ENCODE results near the gene KCTD10.
A peak's percentile ranks its signal among the peaks of the same experiment; 100 is the strongest.
"Not testable (repeated sequence)": the region's sequence is repeated elsewhere in the genome, so short reads cannot be mapped to it uniquely, and the experiment has no call there.

KCTD10 gene

DNA sequence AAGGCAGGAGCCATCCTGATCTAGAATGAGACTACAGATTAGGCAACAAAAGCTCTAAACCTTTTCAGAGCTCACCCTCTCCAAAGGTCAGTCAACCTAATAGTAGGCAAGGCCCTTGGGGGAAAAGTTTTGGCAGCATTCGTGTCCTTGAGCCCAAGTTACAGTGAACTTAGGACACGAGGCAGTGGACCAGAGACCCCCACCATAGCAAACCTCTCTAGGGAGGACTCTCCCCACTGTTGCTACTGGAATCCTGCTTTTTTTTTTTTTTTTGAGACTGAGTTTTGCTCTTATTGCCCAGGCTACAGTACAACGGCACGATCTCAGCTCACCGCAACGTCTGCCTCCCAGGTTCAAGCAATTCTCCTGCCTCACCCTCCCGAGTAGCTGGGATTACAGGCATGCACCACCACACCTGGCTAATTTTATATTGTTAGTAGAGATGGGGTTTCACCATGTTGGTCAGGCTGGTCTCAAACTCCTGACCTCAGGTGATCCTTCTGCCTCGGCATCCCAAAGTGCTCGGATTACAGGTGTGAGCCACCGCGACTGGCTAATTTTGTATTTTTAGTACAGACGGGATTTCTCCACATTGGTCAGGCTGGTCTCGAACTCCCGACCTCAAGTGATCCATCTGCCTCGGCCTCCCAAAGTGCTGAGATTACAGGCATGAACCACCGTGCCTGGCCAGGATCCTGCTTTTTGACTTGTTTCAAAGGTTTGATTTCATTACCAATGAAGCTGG lies 3.4 kb downstream of the KCTD10 start:
- DNase-seq (ENCODE audit: low read depth), result not testable (repeated sequence)

DNA sequence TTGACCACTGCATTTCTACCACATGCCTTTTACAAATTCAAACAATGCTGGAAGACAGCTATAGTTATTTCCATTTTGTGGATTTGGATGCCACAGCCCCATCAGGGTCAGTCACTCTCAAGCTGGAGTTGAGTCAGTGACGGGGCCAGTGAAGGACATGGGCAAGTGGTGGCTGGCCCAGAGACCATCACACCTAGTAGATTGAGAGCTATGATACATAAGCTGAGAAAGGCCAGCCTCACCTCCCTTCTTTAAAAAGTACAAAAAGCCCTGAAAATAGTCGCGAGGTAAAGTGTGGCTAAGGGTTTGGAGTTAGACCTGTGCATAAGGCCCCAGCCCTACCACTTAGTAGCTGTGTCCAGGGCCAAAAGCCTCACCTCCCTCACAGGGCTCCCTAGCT lies 4.1 kb downstream of the KCTD10 start:
- no peak for DNase-seq (ENCODE audit: low read depth)

DNA sequence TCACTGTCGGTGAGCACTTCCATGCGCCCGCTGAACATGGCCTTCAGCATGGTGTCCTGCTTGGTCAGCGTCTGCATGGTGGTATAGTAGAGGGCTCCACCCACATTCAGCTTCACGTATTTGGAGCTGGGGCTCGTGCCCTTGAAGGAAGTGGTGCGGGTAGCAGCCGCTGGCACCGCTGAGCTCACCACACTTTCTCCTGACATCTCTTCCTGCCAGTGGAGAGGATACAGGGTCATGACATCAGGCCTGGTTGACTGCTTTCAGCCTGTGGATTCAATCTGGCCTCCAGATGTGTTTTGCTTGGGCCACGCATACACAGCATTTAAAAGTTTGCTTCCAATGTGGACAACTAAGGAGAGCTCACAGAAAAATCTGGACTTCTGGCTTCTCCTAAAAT lies 7.6 kb downstream of the KCTD10 start:
- DNase-seq (ENCODE audit: low read depth), result peak; percentile 4

DNA sequence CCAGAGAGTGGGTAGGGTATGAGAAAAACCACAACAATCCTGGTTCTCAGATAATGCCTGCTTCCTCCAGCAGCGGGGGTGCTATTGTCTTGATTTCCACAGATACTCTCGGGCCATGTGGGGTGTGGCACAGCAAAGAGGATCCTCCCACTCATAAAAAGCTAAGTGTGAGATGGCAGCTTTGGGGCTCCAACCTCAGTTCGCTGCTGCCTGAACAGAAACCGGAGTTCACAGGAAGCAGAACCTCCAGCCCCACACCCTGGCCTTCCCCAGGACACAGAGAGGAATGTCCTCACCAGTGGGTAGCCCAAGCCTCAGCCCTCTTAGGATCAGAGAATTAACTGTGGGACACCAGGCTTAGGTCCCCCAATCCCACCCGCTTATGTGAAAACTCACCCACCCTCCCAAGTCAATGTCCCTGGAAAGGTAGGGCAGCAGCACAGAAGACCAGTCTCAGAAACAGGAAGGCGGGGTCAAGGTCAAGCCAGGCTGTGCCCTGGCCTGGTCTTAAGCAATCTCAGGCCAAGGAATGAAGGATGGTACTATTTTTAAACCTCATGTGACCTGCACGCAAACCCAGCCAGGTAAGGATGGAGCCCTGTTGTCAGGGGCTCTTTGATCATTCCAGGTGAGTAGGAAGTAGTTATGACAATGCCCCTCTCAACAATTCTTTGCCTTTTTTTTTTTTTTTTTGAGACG lies 9.0 kb downstream of the KCTD10 start:
- DNase-seq (ENCODE audit: low read depth), result peak; percentile 46

DNA sequence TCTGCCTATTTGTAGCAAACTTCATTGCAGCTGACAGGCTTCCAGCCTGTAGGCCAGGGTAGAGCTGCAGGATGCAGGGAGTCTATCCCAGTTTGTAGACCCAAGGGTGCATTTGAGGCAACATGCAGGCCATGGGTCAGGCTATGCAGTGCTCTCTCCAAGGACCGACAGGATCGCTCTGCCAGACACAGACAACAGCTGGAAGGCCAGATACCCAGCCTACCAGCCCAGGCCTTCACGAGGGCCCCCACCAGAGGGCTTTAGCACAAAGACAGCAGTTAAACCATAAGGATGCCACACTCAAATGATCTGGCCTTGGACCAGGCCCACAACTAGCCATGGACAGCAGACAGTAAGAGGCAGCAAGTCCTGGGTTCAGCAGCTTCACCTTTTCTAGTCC lies 10.3 kb downstream of the KCTD10 start:
- no peak for DNase-seq (ENCODE audit: low read depth)

DNA sequence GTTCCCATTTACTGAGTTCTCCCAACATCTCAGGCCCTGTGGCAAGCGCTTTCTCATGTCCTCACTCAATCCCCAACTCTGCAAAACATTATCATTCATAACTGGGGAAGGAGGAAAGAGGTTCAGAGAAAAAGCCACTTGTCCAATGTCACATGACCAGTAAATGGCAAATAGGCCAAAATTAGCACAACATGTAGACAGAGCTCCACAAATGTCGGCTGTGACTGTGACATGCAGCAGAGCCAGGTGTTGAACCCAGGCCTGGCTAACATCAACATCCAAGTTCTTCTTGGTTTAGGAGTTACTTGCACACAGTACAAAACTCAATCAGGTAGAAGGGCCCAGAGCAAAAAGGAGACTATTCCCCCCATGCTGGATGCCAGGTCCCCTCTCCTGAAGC lies 10.8 kb downstream of the KCTD10 start:
- DNase-seq (ENCODE audit: low read depth), result no peak

DNA sequence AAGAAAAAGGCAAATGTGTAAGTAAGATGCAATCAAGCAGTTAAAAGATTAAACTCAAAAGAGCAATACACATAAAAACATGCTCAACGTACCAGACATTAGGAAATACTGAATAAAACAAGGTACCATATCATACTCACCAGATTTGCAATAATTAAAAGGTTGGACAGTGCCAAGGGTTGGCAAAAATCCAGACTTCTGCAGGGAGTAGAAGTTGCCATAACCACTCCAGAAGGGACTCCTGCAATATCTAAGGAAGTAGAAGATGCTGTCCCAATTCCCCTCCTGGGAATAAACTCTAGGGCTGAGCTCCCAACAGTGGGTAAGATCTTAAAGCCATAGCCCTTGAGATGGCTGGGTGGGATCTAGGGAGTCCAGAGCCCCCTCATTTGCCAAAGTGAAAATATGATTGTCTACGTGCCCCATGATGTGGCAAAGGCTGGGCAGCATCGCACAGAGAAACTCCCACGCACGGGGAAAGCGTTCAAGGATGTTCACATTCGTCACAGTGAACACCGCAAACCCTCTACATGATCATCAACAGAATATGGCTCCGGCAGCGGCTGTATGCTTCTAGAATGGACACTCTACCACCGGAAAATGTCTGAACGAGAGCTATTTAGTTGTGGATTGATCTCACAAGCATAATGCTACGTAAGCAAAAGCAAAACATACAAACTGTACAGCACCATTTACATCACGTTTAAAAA lies 12.3 kb downstream of the KCTD10 start:
- DNase-seq (ENCODE audit: low read depth), result no peak

DNA sequence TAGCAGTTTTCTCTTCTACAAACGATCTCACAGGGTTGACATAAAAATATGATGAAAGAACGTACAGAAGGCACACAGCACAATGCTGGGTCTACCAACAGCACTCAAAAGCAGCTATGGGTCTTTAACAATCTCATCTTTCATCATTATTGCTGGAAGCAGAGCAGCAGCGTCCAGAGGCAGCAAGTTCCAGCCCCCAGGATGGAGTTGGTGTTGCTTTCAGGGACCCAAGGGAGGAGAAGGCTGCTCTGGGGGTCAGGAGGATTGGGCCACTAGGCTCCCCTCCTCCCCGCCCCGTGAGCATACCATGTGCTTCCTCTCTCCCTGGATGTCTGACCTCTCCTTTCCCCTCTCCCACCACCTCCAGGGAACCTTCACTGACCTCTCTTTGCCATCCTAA lies 13.3 kb downstream of the KCTD10 start:
- DNase-seq (ENCODE audit: low read depth), result no peak

DNA sequence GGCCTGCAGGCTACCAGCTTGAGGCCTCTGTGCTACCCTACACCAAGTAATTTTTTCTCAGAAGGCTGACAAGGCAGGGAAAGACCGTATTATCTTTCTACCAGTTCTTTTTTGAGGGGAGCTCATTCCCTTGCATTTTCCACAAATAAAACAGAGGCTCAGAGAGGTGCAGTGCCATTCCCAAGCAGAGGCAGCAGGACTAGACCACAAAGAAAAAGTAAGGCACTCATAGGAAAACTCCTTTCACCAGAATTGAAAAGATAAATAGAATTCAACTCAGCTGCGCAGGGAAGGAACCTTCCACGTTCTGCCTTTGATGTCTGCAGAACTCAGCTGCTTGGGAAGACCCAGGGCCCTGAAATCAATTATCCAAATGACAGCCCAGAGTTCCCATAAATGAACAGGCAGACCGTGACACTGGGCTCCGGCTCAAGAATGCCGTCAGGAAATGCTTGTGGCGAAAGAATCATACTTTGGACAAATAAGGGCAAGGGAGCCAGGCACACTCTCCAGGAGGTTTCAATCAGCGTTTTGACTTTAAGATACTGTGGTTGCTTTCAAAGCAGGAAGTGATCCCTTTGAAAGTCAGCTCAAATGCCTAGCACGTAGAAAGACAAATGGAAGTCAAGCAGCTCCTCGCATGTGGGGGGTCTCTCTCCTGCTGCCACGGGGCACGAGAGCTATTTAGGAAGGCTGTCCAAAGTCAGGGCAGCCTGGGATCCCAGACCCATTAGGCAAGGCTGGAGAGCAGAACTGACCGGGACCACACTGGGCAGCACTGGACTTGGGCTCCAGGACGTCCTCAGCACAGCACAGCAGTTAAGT lies 14.0 kb downstream of the KCTD10 start:
- no peak for DNase-seq (ENCODE audit: low read depth)

DNA sequence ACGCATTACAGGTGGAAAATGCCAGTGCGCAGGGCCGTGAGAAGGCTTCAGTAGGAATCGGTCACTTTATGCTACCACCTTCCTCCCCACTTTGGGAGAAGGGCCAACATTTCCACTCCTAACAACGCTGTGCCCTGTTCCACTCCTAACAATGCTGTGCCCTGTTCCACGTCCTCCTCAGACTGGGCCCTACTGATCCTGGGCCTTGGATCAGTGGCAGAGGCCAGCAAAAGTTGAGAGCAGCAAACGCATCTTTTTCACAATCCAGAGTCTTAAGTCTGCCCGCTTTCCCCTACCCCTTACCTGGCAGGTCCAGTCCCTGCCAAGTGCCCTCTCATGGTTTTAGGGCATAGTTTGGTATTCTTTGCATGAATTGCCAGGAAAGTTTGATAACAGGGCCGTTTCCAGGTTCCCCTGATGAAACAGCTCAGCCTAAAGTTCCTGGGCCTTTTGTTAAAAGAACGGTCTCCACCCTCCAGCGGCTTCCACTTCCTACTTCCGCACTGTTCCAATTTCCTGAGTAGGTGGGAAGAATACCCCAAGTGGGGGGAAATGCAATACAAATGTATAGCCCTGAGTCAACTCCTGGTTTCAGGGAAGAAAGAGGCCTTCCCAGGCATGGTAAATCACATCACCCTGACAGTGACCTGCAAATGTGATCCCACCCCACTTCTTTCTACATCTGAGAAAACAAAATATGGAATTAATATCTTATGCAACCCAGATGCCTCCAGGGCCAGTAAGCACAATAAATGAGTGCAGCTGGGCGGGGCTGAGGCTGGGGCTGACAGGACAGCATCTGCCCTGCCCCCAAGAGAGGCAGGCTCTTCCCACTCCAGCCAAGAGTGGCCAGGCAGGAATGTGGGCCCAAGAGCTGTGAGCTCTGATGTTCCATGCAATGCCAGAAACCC lies 15.0 kb downstream of the KCTD10 start:
- DNase-seq (ENCODE audit: low read depth), result no peak

DNA sequence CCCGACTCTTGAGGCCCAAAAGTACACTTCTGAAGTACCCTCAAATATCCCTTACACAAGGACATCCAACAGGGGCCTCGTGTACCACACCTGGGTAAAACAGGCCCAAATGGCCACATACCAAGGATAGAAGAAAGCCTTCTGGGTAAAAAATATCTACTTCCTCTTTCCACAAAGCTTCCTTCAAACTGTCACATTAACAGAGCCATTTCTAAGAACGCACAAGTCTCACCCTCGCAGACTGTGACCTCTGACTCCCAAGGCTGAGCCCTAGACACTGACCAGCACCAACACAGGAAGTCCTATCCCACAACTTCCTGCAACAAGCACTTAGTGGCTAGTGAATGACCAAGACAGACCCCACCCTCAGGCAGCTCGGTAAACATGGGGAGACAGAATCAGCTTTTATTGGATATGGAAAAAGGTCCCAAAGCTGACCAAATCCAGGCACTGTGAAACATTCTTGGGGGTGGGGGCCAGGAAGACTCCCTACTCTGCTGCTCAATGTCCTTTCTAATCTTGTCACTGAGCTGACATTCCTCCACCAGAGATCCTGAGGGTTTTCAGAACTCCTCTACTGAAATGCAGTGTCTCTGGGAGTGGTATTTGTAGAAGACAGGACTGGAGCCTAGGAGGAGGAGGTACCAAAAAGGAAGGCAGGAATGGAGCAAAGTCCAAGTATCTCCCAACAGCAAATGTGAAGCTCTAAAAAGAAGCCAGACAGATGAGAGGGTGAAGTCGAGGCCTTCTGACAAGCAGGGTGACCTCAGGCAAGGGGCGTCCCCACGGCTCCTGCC lies 15.9 kb downstream of the KCTD10 start:
- DNase-seq (ENCODE audit: low read depth), result peak; percentile 64

DNA sequence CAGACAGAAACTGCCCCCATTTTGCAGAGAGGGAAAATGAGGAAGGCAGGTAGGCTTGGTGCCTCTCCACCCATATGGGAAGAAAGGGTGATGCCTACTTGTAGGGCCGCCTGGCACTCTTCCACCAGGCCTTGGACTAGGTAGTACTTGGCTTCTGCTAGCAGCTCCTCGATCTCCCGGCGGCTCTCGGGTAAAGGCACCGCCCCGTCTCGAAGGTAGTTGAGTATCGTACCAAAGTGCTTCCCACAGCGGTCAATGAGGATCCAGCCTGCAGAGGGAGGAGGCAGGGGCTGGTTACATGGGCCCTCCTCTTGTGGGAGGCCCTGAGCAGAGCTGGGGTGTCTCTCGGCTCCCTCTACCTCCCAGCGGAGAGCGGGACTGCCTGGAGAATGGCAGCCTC lies 16.6 kb downstream of the KCTD10 start:
- no peak for DNase-seq (ENCODE audit: low read depth)

DNA sequence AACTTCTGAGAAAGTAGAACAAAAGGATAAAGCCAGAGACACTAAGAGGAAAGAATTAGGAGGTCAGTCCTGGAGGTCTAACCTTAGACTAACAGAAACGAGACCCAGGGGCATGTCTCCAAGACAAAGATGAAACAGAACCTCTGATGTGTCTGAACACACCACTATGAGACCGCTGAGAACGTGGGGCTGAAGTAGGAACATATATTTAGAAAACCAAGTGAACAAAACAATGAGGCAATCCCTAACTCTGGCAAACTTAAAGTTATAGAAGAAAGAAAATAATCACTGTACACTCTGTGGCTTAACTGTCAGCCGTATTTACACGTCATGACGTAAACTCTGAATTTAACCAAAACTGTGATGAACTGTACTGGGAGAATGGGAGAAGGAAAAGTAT lies 17.9 kb downstream of the KCTD10 start:
- DNase-seq (ENCODE audit: low read depth), result no peak

DNA sequence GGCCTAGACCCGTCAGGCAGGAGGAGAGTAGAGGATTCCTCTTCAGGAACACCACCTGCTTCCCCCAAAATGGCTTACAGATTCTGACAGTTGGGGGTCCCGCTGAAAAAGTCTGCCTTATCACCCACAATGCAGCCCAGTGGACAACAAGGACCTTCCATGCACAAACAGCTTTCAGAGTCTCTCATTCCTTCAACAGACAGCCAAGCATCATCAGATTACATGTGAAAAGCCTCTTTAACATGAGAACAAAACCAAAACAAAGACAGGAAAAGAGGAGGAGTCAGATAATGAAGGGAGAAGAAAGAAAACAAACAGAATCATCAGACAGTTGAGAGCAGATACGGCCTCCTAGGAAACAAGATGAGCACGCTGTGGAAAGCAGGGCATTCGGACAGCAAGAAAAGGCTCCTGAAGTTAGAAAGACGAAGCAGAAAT lies 18.3 kb downstream of the KCTD10 start:
- no peak for DNase-seq (ENCODE audit: low read depth)

DNA sequence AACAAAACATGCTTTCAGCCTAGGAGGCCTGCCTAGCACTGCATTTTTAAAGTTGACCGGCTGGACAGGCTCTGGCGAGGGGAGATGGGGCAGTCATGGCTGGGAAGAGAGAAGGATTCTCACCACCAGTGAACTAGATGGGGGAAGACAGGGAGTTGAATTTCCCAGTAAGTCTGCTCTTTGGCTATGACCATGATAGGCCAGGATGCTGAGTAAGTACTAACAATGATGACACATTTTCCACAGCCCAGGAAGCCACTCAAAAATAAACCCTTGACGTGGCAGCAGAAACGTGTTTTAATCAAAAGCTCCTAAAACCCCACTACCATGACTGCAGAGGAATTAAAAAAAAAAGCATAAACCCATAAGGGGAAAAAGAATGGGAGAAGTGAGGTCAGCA lies 19.0 kb downstream of the KCTD10 start:
- DNase-seq (ENCODE audit: low read depth), result no peak

DNA sequence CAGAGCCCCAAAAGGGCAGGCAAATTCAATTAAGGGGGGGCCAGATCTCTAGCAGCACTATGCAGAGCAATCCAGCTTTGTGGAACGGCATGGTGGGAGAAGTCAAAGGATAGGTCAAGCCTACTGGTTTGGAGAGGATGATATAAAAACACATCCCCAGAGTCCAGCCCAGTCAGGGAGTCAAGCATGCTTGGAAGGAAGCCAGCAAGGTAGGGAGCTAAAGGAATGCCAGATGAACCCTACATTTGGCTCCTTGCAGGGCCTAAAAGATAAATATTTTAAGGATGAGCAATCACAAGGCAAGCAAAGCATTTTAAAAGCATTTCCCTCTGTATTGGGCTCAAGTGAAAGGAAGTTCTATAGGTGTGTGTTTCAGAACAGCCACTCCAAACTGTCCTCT lies 21.4 kb downstream of the KCTD10 start:
- DNase-seq (ENCODE audit: low read depth), result no peak

DNA sequence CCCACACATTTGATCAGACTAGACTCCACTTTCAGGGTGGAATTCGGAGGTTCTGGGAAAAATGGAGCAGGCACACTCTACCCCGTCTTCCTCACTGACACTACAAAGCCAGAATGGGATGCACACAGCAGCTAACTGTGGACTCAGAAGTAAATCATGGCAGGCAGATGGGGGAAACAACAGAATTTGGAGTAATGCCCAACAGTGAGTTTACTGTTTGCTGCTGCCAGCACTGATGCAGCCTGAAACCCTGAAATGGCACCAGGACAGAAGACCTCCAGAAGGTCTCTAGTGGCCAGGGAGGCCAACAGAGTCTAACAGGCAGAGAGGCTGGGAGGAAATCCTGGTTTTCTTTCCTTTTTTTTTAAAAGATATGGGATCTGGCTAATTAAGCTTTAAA lies 24.6 kb downstream of the KCTD10 start:
- no peak for DNase-seq (ENCODE audit: low read depth)

DNA sequence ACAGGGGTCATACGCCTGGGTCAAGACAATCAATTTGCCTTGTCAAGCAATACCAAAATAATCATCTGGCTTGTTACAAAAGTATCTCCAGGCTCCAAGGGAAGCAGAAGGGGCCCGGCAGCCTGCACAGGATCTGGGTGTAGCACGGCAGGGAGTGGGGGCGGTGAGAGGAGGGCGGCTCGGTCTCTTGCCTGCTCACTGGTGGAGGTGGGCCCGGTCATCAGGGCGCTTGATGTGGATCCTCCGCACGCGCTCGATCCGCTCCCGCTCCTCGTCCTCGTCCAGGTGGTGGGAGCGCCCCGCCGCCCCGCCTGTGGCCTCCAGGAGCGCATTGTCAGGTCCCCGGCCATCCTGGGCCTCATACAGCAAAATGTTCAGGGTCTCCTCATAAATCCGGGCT lies 25.7 kb downstream of the KCTD10 start:
- DNase-seq (ENCODE audit: low read depth), result no peak

DNA sequence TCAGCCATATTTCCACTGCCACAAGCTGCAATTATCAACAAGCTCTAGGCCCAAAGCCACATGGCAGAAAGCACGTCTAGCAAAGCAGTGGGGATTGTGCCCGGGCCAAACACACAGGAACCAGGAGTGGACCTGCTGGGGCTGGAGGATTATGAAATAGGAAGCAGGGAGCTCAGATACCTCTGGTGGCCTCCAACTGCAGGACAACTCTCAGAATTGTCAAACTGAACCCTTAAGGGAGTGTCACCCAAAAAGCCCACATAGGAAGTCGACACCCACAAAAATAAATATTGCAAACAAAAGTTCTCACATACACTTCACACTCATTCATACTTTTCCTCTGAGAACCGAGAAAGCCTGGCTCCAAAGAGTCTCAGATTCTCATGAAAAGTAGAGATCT lies 26.1 kb downstream of the KCTD10 start:
- DNase-seq (ENCODE audit: low read depth), result no peak

DNA sequence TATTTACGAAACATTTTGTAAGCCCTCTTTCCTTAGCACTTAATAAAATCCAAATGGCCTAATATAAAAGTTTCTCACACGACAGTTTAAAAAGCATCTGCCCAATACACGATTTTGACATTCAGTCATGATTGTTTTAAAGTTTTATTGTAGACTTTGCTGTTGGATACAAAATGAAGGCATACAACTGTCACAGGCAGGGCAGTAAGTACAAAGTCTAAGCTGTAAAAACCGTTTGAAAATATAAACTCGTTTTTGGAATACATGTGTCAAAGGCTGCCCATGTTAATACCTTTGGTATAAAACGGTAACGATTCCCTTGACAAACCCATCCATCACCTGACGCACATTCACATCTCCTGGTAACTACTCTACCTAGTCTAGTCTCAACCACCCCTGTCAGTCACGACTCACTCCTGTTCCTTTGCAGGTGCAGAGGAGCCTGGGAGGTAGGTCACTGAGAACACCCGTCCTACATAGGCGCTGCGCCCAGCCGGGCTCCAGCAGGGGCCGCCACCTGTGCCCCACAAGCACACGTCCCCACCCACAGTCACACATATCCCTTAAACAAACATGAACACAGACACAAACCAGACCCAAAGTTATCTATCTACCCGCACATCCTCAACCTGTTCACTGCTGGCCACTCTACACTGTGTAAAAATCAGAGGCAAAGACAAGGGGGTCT lies 27.1 kb downstream of the KCTD10 start:
- no peak for DNase-seq (ENCODE audit: low read depth)

Measured in CMK (cell line).